GM19239 (cell line): ENCODE data around the gene KCNIP3.

Experiments used
- DNase-seq: peaks from one replicate; pipeline ENCODE4 v3.0.0; 2011; ENCODE audit warnings: low spot score; ENCODE audit not compliant: insufficient read length
- FAIRE-seq: peaks from 2 replicates; lab custom pipeline; 2011; peaks lifted over from hg19 to GRCh38; lab: Jason Lieb, UNC

The KCNIP3 gene

GRCh38 chr2:95325590-95326432 lies 28.7 kb downstream of the KCNIP3 start:
- FAIRE-seq (no peak), DNase-seq (no peak)

GRCh38 chr2:95326433-95327140 lies 29.4 kb downstream of the KCNIP3 start:
- no peak for DNase-seq
- no peak for FAIRE-seq

- DNase-seq (no peak), FAIRE-seq (no peak)
These were observed 30.7 kb downstream of the KCNIP3 start for GRCh38 chr2:95327861-95328260.

GRCh38 chr2:95328358-95329125 lies 31.4 kb downstream of the KCNIP3 start:
- no peak for DNase-seq
- no peak for FAIRE-seq

- FAIRE-seq = no peak
- no peak for DNase-seq
These were observed 32.3 kb downstream of the KCNIP3 start for GRCh38 chr2:95329401-95329800.

GRCh38 chr2:95329891-95330793 lies 33.0 kb downstream of the KCNIP3 start:
- DNase-seq (no peak), FAIRE-seq (no peak)

GRCh38 chr2:95330794-95331338 lies 33.7 kb downstream of the KCNIP3 start:
- FAIRE-seq (no peak), DNase-seq (no peak)

- no peak for FAIRE-seq
These were observed 34.5 kb downstream of the KCNIP3 start for GRCh38 chr2:95331606-95332005.

GRCh38 chr2:95332036-95332435 lies 34.9 kb downstream of the KCNIP3 start:
- no peak for FAIRE-seq

More at GRCh38 chr2:95331606-95332005, 34.5 kb downstream of the KCNIP3 start:
- DNase-seq = no peak

GRCh38 chr2:95333056-95333455 lies 35.9 kb downstream of the KCNIP3 start:
- FAIRE-seq (no peak), DNase-seq (no peak)

More at GRCh38 chr2:95332036-95332435, 34.9 kb downstream of the KCNIP3 start:
- DNase-seq = no peak

GRCh38 chr2:95333888-95334338 lies 36.8 kb downstream of the KCNIP3 start:
- FAIRE-seq (no peak), DNase-seq (no peak)

GRCh38 chr2:95334916-95335641 lies 37.9 kb downstream of the KCNIP3 start:
- DNase-seq (no peak), FAIRE-seq (no peak)

- DNase-seq = no peak
- FAIRE-seq = no peak
These were observed 39.3 kb downstream of the KCNIP3 start for GRCh38 chr2:95336406-95336805.

- DNase-seq = no peak
- no peak for FAIRE-seq
These were observed 40.7 kb downstream of the KCNIP3 start for GRCh38 chr2:95337829-95338228.

- no peak for FAIRE-seq
These were observed 45.6 kb downstream of the KCNIP3 start for GRCh38 chr2:95342556-95343320.

GRCh38 chr2:95343429-95344214 lies 46.5 kb downstream of the KCNIP3 start:
- no peak for DNase-seq
- FAIRE-seq = no peak

More at GRCh38 chr2:95342556-95343320, 45.6 kb downstream of the KCNIP3 start:
- no peak for DNase-seq

- DNase-seq (no peak), FAIRE-seq (no peak)
These were observed 47.1 kb downstream of the KCNIP3 start for GRCh38 chr2:95344215-95344583.
